ENCODE data around the gene RAB10. TPM values are rescaled to one million over a fixed set of nuclear protein-coding genes. Genes with fewer than 3 reads are reported as not detected.

Gene RAB10
- total RNA-seq, 1 experiment from 2014 or later: 140 TPM

GRCh38 chr2:26168785-26169184 lies 134.9 kb downstream of the RAB10 start:
- H3K4me1 ChIP-seq (ENCODE audit: insufficient read depth, low read length, poor library complexity, severe bottlenecking): no peaks in the 10 kb centered on the region
- intact Hi-C loops (cut with micrococcal nuclease; ENCODE audit: unreplicated experiment): no loop called here
- POLR2A ChIA-PET (ENCODE audit: low non-redundant PET): no interaction called here
- H3K9me3 ChIP-seq (ENCODE audit: low read depth, low read length, poor library complexity, severe bottlenecking): no peaks in the 10 kb centered on the region
- TF ChIP-seq CTCF (conservative IDR thresholded peaks at IDR 0.05; ENCODE audit: low read depth, low read length) (no peak), EZH2 (IDR thresholded peaks at IDR 0.05; ENCODE audit: borderline replicate concordance, low read depth, low read length, poor library complexity, severe bottlenecking) (no peak)
- H3K27me3 ChIP-seq (replicated peaks; ENCODE audit: insufficient read depth, low read depth, low read length, poor library complexity): no peaks in the 10 kb centered on the region
- no peak for DNase-seq (ENCODE audit: low spot score)
- no peak overlapping the region for H3K4me3 ChIP-seq (ENCODE audit: low read depth, low read length, poor library complexity, severe bottlenecking)
- CTCF ChIA-PET: no interaction called here
- no TSS peak for BruUV-seq (replicated peaks)
- H3K36me3 ChIP-seq (ENCODE audit: insufficient read depth, low read length, poor library complexity, severe bottlenecking): no peaks in the 10 kb centered on the region
- H3K27ac ChIP-seq (ENCODE audit: low read depth, low read length, poor library complexity, severe bottlenecking): no peak overlapping the region

- Histone ChIP-seq H3K4me1 (ENCODE audit: insufficient read depth, low read length, poor library complexity, severe bottlenecking) (no peaks in the 10 kb centered on the region), H3K27ac (ENCODE audit: low read depth, low read length, poor library complexity, severe bottlenecking) (no peak overlapping the region), H3K9me3 (ENCODE audit: low read depth, low read length, poor library complexity, severe bottlenecking) (no peaks in the 10 kb centered on the region), H3K4me3 (ENCODE audit: low read depth, low read length, poor library complexity, severe bottlenecking) (no peak overlapping the region), H3K27me3 (replicated peaks; ENCODE audit: insufficient read depth, low read depth, low read length, poor library complexity) (no peaks in the 10 kb centered on the region), H3K36me3 (ENCODE audit: insufficient read depth, low read length, poor library complexity, severe bottlenecking) (no peaks in the 10 kb centered on the region)
- intact Hi-C loops (cut with micrococcal nuclease; ENCODE audit: unreplicated experiment): no loop called here
- CTCF ChIA-PET: no interaction called here
- no TSS peak for BruUV-seq (replicated peaks)
- TF ChIP-seq CTCF (conservative IDR thresholded peaks at IDR 0.05; ENCODE audit: low read depth, low read length): no peak
- no peak for DNase-seq (ENCODE audit: low spot score)
- POLR2A ChIA-PET (ENCODE audit: low non-redundant PET): no interaction called here
Measured at GRCh38 chr2:26169226-26169625, 135.3 kb downstream of the RAB10 start.

- BruUV-seq (replicated peaks): no TSS peak
- Histone ChIP-seq H3K9me3 (ENCODE audit: low read depth, low read length, poor library complexity, severe bottlenecking) (no peaks in the 10 kb centered on the region), H3K4me1 (ENCODE audit: insufficient read depth, low read length, poor library complexity, severe bottlenecking) (no peaks in the 10 kb centered on the region), H3K27me3 (replicated peaks; ENCODE audit: insufficient read depth, low read depth, low read length, poor library complexity) (no peaks in the 10 kb centered on the region), H3K36me3 (ENCODE audit: insufficient read depth, low read length, poor library complexity, severe bottlenecking) (no peaks in the 10 kb centered on the region), H3K27ac (ENCODE audit: low read depth, low read length, poor library complexity, severe bottlenecking) (no peak overlapping the region), H3K4me3 (ENCODE audit: low read depth, low read length, poor library complexity, severe bottlenecking) (no peak overlapping the region)
- no peak for DNase-seq (ENCODE audit: low spot score)
- CTCF ChIA-PET: no interaction called here
- TF ChIP-seq CTCF (conservative IDR thresholded peaks at IDR 0.05; ENCODE audit: low read depth, low read length) (no peak), EZH2 (IDR thresholded peaks at IDR 0.05; ENCODE audit: borderline replicate concordance, low read depth, low read length, poor library complexity, severe bottlenecking) (no peak)
- POLR2A ChIA-PET (ENCODE audit: low non-redundant PET): no interaction called here
- intact Hi-C loops (cut with micrococcal nuclease; ENCODE audit: unreplicated experiment): no loop called here
Measured at GRCh38 chr2:26169681-26170414, 136.0 kb downstream of the RAB10 start.
